ENCODE results near the gene SMAD9. TPM values are rescaled to one million over a fixed set of nuclear protein-coding genes. Genes with fewer than 3 reads are reported as not detected.

The SMAD9 gene
- total RNA-seq, 2 experiments from 2014 or later: not detected

DNA sequence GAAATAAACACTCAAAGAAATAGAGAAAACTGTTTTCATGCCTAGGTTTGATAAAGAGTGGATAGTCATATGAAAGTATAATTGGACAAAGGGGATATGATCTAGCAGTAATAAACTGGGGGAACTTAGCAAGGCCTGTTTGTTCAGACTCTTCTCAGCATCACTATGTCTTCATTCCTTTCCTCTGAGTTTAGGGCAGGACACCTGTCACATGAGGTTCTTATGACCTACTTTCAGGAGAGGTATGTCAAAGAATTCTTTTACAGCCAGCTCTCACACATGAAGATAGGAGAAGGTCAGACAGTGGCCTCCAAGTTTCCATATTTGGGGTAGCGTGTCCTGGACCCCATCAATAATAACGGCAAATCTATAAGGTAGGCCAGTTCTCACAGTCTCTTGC is 112.4 kb downstream of the SMAD9 start:
- intact Hi-C loops (cut with DNase I, micrococcal nuclease): no loop called here
- TF ChIP-seq, protein P1, sequence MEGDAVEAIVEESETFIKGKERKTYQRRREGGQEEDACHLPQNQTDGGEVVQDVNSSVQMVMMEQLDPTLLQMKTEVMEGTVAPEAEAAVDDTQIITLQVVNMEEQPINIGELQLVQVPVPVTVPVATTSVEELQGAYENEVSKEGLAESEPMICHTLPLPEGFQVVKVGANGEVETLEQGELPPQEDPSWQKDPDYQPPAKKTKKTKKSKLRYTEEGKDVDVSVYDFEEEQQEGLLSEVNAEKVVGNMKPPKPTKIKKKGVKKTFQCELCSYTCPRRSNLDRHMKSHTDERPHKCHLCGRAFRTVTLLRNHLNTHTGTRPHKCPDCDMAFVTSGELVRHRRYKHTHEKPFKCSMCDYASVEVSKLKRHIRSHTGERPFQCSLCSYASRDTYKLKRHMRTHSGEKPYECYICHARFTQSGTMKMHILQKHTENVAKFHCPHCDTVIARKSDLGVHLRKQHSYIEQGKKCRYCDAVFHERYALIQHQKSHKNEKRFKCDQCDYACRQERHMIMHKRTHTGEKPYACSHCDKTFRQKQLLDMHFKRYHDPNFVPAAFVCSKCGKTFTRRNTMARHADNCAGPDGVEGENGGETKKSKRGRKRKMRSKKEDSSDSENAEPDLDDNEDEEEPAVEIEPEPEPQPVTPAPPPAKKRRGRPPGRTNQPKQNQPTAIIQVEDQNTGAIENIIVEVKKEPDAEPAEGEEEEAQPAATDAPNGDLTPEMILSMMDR (IDR thresholded peaks at IDR 0.05): no peak
- H3K27ac Mint-ChIP-seq: no peak overlapping the region
- Histone ChIP-seq H3K4me3 (ENCODE audit: low read length) (no peak overlapping the region), H3K27me3 (ENCODE audit: control insufficient read depth in 1 of 2, insufficient read depth in 2 of 2, low read length in 2 of 2) (peaks cover 2 to 11% of the 10 kb centered on the region in 2 experiments), H3K27ac (ENCODE audit: low read depth in 1 of 2, low read length in 2 of 2) (no peak overlapping the region), H3K4me1 (ENCODE audit: insufficient read depth, low read length) (no peaks in the 10 kb centered on the region), H3K36me3 (ENCODE audit: insufficient read depth, low read length) (no peaks in the 10 kb centered on the region), H3K9me3 (ENCODE audit: control insufficient read depth in 1 of 2, insufficient read depth in 1 of 2, low read length in 2 of 2) (no peaks in the 10 kb centered on the region)
- ChIA-PET POLR2A (no interaction called here), CTCF (no interaction called here)
- no peak for DNase-seq
- no peak overlapping the region for H3K4me3 Mint-ChIP-seq
- H3K27me3 Mint-ChIP-seq: peaks cover 71% of the 10 kb centered on the region
- no peak for ATAC-seq (ENCODE audit: poor library complexity)
- no peaks in the 10 kb centered on the region for H3K36me3 Mint-ChIP-seq (ENCODE audit: low read depth)
- H3K4me1 Mint-ChIP-seq (ENCODE audit: low read depth): no peaks in the 10 kb centered on the region
- no peaks in the 10 kb centered on the region for H3K9me3 Mint-ChIP-seq

DNA sequence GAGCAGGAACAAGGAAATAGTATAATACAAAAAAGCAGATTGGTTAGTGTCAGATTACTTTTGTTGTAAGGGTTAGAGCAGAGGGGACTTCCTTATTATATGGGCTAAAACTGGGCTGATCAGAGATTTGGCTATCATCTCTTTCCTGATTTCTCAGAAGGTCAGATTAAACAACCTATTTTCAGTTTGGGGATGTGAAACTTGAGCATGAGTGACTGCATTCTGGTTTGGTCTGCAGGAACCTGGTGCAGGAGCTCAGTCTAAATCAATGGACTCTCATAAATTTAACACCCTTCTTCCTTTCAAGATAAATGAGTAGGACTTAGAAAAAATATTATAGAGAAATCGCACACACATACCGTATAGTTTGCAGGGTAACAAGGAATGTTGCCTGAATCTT is 113.9 kb downstream of the SMAD9 start:
- H3K4me3 ChIP-seq (ENCODE audit: low read length): no peak overlapping the region
- H3K36me3 Mint-ChIP-seq (ENCODE audit: low read depth): no peaks in the 10 kb centered on the region
- H3K27me3 Mint-ChIP-seq: peaks cover 63% of the 10 kb centered on the region
- no peak overlapping the region for H3K27ac ChIP-seq (ENCODE audit: low read depth in 1 of 2, low read length in 2 of 2)
- ChIA-PET POLR2A (no interaction called here), CTCF (no interaction called here)
- no peak overlapping the region for H3K27ac Mint-ChIP-seq
- ATAC-seq (ENCODE audit: poor library complexity) (no peak), DNase-seq (no peak)
- H3K4me1 ChIP-seq (ENCODE audit: insufficient read depth, low read length): no peaks in the 10 kb centered on the region
- no peaks in the 10 kb centered on the region for H3K4me1 Mint-ChIP-seq (ENCODE audit: low read depth)
- H3K4me3 Mint-ChIP-seq: no peak overlapping the region
- intact Hi-C loops (cut with DNase I, micrococcal nuclease): no loop called here
- H3K9me3 ChIP-seq (ENCODE audit: control insufficient read depth in 1 of 2, insufficient read depth in 1 of 2, low read length in 2 of 2): no peaks in the 10 kb centered on the region
- no peaks in the 10 kb centered on the region for H3K9me3 Mint-ChIP-seq
- peaks cover 2 to 9% of the 10 kb centered on the region in 2 experiments for H3K27me3 ChIP-seq (ENCODE audit: control insufficient read depth in 1 of 2, insufficient read depth in 2 of 2, low read length in 2 of 2)
- H3K36me3 ChIP-seq (ENCODE audit: insufficient read depth, low read length): no peaks in the 10 kb centered on the region
- TF ChIP-seq, protein P1 (IDR thresholded peaks at IDR 0.05): no peak

DNA sequence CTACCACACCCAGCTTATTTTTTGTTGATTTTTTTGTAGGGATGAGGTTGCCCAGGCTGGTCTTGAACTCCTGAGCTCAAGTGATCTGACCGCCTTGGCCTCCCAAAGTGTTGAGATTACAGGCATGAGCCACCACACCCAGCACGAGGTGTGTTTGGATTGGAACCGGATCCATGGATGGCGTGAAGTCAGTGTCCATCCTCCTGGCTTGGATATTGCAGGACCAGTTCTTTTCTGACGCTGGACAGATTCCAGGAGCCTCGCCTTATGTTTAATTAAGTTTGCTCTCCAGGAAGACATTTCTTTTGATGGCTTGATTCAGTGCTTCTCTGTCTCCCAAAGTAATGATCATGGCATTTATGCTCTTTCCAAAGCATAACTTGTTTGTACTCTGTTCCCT is 115.5 kb downstream of the SMAD9 start:
- Histone ChIP-seq H3K36me3 (ENCODE audit: insufficient read depth, low read length) (no peaks in the 10 kb centered on the region), H3K9me3 (ENCODE audit: control insufficient read depth in 1 of 2, insufficient read depth in 1 of 2, low read length in 2 of 2) (no peaks in the 10 kb centered on the region), H3K4me1 (ENCODE audit: insufficient read depth, low read length) (no peaks in the 10 kb centered on the region), H3K27ac (ENCODE audit: low read depth in 1 of 2, low read length in 2 of 2) (no peak overlapping the region), H3K4me3 (ENCODE audit: low read length) (no peak overlapping the region), H3K27me3 (ENCODE audit: control insufficient read depth in 1 of 2, insufficient read depth in 2 of 2, low read length in 2 of 2) (peaks cover 2 to 5% of the 10 kb centered on the region in 2 experiments)
- Mint-ChIP-seq H3K27ac (no peak overlapping the region), H3K27me3 (peaks cover 52% of the 10 kb centered on the region), H3K4me3 (no peak overlapping the region), H3K4me1 (ENCODE audit: low read depth) (no peaks in the 10 kb centered on the region), H3K9me3 (no peaks in the 10 kb centered on the region), H3K36me3 (ENCODE audit: low read depth) (no peaks in the 10 kb centered on the region)
- intact Hi-C loops (cut with DNase I, micrococcal nuclease): no loop called here
- CTCF ChIA-PET: no interaction called here
- ATAC-seq (ENCODE audit: poor library complexity): no peak
- POLR2A ChIA-PET: no interaction called here
- DNase-seq: no peak
- TF ChIP-seq, protein P1 (IDR thresholded peaks at IDR 0.05): no peak
